H1 (cell line): ENCODE results near the gene CLDN9. TPM values are rescaled to one million over a fixed set of nuclear protein-coding genes. Genes with fewer than 3 reads are reported as not detected.

Experiments used
- ATF3 ChIP-seq: IDR thresholded peaks from 2 replicates; pipeline ENCODE4 v1.6.1; 2011; ENCODE audit warnings: low read depth, mild to moderate bottlenecking, low read length; ENCODE audit not compliant: insufficient read depth
- EZH2 ChIP-seq: fragments of 200-600 bp; sonication (generic); IDR thresholded peaks from 2 replicates; pipeline ENCODE4 v1.7.1; 2012; ENCODE audit warnings: low read depth, mild to moderate bottlenecking, moderate library complexity, low read length, inconsistent platforms; ENCODE audit not compliant: severe bottlenecking
- GABPA ChIP-seq: IDR thresholded peaks from 2 replicates; pipeline ENCODE4 v1.6.1; 2011; ENCODE audit warnings: mild to moderate bottlenecking, low read length, moderate library complexity, borderline replicate concordance; ENCODE audit not compliant: insufficient read depth
- JUN ChIP-seq: IDR thresholded peaks from 2 replicates; pipeline ENCODE4 v1.6.1; 2011; ENCODE audit warnings: low read depth, mild to moderate bottlenecking, improper control_type of control experiment, low read length
- MAX ChIP-seq: IDR thresholded peaks from 2 replicates; pipeline ENCODE4 v1.6.1; 2012; ENCODE audit warnings: inconsistent platforms
- NANOG ChIP-seq: IDR thresholded peaks from 2 replicates; pipeline ENCODE4 v1.6.1; 2011; ENCODE audit warnings: low read length, low read depth, mild to moderate bottlenecking, inconsistent platforms; ENCODE audit not compliant: insufficient read depth, poor library complexity, severe bottlenecking
- RNF2 ChIP-seq: fragments of 200-900, 300-1000 bp; sonication (generic); IDR thresholded peaks from 2 replicates; pipeline ENCODE4 v1.7.1; 2016; ENCODE audit warnings: borderline replicate concordance, low read depth, mild to moderate bottlenecking, antibody characterized with exemption, low read length; ENCODE audit not compliant: poor library complexity, severe bottlenecking; ENCODE audit errors: missing control alignments
- polyA plus RNA-seq, 7 experiments: library from polyadenylated mRNA; depleted of rRNA in 3 of 7; stranded (reverse) in 5 of 7; unstranded in 2 of 7; fragments of >200 nt in 5 of 7; fragments of 200-250 nt in 2 of 7; gene quantifications; 1 replicate in 5 of 7; 2 replicates in 1 of 7; 4 replicates in 1 of 7; pipeline versions ENCODE4 v1.2.1 to v1.2.3, GENCODE V29; 2011 to 2013; ENCODE audit warnings: missing spikeins in 2 of 7, mixed read lengths in 2 of 7
- total RNA-seq: library from RNA; stranded (reverse); fragmentation: NEBNext Ultra II Directional; extraction: Animal tissue kit (Norgen Biotek cat#: 25700); gene quantifications from 2 replicates; pipeline ENCODE4 v1.2.1, GENCODE V29; 2021
- TF ChIP-seq, protein P1 (sequence below): fragments of 300-600 bp; sonication (generic); IDR thresholded peaks from 2 replicates; pipeline ENCODE4 v1.7.1; 2012; ENCODE audit warnings: low read length, moderate library complexity, mild to moderate bottlenecking, inconsistent platforms; ENCODE audit not compliant: insufficient replicate concordance
- TF ChIP-seq, protein P2 (sequence below): IDR thresholded peaks from 2 replicates; pipeline ENCODE4 v1.6.1; 2012; ENCODE audit warnings: inconsistent platforms

Gene CLDN9
- total and polyA plus RNA-seq, 2 of the 8 experiments (the other 6 are each of a cell fraction or from before 2014, with no cell fraction given), result 0.60 to 0.89 TPM

GRCh38 chr16:2983706-2984136 is 29.0 kb upstream of the CLDN9 start (continued):
- TF ChIP-seq, protein P1, sequence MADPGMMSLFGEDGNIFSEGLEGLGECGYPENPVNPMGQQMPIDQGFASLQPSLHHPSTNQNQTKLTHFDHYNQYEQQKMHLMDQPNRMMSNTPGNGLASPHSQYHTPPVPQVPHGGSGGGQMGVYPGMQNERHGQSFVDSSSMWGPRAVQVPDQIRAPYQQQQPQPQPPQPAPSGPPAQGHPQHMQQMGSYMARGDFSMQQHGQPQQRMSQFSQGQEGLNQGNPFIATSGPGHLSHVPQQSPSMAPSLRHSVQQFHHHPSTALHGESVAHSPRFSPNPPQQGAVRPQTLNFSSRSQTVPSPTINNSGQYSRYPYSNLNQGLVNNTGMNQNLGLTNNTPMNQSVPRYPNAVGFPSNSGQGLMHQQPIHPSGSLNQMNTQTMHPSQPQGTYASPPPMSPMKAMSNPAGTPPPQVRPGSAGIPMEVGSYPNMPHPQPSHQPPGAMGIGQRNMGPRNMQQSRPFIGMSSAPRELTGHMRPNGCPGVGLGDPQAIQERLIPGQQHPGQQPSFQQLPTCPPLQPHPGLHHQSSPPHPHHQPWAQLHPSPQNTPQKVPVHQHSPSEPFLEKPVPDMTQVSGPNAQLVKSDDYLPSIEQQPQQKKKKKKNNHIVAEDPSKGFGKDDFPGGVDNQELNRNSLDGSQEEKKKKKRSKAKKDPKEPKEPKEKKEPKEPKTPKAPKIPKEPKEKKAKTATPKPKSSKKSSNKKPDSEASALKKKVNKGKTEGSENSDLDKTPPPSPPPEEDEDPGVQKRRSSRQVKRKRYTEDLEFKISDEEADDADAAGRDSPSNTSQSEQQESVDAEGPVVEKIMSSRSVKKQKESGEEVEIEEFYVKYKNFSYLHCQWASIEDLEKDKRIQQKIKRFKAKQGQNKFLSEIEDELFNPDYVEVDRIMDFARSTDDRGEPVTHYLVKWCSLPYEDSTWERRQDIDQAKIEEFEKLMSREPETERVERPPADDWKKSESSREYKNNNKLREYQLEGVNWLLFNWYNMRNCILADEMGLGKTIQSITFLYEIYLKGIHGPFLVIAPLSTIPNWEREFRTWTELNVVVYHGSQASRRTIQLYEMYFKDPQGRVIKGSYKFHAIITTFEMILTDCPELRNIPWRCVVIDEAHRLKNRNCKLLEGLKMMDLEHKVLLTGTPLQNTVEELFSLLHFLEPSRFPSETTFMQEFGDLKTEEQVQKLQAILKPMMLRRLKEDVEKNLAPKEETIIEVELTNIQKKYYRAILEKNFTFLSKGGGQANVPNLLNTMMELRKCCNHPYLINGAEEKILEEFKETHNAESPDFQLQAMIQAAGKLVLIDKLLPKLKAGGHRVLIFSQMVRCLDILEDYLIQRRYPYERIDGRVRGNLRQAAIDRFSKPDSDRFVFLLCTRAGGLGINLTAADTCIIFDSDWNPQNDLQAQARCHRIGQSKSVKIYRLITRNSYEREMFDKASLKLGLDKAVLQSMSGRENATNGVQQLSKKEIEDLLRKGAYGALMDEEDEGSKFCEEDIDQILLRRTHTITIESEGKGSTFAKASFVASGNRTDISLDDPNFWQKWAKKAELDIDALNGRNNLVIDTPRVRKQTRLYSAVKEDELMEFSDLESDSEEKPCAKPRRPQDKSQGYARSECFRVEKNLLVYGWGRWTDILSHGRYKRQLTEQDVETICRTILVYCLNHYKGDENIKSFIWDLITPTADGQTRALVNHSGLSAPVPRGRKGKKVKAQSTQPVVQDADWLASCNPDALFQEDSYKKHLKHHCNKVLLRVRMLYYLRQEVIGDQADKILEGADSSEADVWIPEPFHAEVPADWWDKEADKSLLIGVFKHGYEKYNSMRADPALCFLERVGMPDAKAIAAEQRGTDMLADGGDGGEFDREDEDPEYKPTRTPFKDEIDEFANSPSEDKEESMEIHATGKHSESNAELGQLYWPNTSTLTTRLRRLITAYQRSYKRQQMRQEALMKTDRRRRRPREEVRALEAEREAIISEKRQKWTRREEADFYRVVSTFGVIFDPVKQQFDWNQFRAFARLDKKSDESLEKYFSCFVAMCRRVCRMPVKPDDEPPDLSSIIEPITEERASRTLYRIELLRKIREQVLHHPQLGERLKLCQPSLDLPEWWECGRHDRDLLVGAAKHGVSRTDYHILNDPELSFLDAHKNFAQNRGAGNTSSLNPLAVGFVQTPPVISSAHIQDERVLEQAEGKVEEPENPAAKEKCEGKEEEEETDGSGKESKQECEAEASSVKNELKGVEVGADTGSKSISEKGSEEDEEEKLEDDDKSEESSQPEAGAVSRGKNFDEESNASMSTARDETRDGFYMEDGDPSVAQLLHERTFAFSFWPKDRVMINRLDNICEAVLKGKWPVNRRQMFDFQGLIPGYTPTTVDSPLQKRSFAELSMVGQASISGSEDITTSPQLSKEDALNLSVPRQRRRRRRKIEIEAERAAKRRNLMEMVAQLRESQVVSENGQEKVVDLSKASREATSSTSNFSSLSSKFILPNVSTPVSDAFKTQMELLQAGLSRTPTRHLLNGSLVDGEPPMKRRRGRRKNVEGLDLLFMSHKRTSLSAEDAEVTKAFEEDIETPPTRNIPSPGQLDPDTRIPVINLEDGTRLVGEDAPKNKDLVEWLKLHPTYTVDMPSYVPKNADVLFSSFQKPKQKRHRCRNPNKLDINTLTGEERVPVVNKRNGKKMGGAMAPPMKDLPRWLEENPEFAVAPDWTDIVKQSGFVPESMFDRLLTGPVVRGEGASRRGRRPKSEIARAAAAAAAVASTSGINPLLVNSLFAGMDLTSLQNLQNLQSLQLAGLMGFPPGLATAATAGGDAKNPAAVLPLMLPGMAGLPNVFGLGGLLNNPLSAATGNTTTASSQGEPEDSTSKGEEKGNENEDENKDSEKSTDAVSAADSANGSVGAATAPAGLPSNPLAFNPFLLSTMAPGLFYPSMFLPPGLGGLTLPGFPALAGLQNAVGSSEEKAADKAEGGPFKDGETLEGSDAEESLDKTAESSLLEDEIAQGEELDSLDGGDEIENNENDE, result no peak
- TF ChIP-seq, protein P2, sequence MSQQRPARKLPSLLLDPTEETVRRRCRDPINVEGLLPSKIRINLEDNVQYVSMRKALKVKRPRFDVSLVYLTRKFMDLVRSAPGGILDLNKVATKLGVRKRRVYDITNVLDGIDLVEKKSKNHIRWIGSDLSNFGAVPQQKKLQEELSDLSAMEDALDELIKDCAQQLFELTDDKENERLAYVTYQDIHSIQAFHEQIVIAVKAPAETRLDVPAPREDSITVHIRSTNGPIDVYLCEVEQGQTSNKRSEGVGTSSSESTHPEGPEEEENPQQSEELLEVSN, result no peak
- TF ChIP-seq GABPA (peak; percentile 60; the same call in 1 of the 2 replicates), ATF3 (no peak), NANOG (no peak), EZH2 (no peak), RNF2 (no peak), MAX (peak; percentile 64), JUN (no peak)
